ENCODE results near the gene MPHOSPH8.

DNA sequence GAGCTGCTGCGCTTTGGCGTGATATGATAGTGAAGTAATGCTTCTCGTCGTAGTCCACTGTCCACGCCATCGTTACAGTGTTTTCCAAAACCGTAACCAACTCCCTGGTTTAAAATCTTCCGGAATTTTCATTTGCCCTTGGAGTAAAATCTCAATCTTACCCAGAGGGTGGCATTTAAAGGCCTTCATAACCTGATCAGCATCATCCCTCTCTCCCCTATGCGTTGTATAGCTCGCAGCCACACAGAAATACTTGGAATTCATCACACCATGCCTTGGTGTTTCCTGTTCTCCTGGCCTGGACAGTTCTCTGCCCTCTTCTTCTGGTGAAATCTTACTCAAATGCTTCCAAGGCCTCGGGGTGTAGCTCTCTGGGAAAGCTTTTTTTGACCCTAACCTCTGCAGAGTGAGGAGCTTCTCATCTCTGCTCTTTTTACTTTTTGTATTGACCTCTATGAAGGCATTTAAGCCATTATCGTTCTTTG, 839 bp downstream of the MPHOSPH8 start:
- TF ChIP-seq, protein P1, sequence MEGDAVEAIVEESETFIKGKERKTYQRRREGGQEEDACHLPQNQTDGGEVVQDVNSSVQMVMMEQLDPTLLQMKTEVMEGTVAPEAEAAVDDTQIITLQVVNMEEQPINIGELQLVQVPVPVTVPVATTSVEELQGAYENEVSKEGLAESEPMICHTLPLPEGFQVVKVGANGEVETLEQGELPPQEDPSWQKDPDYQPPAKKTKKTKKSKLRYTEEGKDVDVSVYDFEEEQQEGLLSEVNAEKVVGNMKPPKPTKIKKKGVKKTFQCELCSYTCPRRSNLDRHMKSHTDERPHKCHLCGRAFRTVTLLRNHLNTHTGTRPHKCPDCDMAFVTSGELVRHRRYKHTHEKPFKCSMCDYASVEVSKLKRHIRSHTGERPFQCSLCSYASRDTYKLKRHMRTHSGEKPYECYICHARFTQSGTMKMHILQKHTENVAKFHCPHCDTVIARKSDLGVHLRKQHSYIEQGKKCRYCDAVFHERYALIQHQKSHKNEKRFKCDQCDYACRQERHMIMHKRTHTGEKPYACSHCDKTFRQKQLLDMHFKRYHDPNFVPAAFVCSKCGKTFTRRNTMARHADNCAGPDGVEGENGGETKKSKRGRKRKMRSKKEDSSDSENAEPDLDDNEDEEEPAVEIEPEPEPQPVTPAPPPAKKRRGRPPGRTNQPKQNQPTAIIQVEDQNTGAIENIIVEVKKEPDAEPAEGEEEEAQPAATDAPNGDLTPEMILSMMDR (IDR thresholded peaks at IDR 0.05) = no peak
- peak in 1 of 2 donors; percentile 10 for TF ChIP-seq POLR2A (IDR thresholded peaks at IDR 0.05)
